Trophoblast cell (in vitro differentiated cells and primary cell): ENCODE results near the gene SPCS3.
A peak's percentile ranks its signal among the peaks of the same experiment; 100 is the strongest.

Experiments
- DNase-seq, 2 donors: peaks; one replicate each; pipeline ENCODE4 v3.0.0-alpha.2; 2016
- H2AFZ ChIP-seq: 2 replicates; pipeline ENCODE4 v1.6.1; 2013; ENCODE audit warnings: low read length, moderate library complexity, mild to moderate bottlenecking; ENCODE audit not compliant: insufficient read depth, poor library complexity
- H2AK5ac ChIP-seq: 2 replicates; pipeline ENCODE4 v1.6.1; 2013; ENCODE audit warnings: mild to moderate bottlenecking, low read length
- H2BK120ac ChIP-seq: 2 replicates; pipeline ENCODE4 v1.6.1; 2013; ENCODE audit warnings: low read length, mild to moderate bottlenecking, moderate library complexity; ENCODE audit not compliant: insufficient read depth, poor library complexity
- H2BK12ac ChIP-seq: 2 replicates; pipeline ENCODE4 v1.6.1; 2013; ENCODE audit warnings: mild to moderate bottlenecking, low read length, moderate library complexity
- H2BK5ac ChIP-seq: 2 replicates; pipeline ENCODE4 v1.6.1; 2013; ENCODE audit warnings: low read length, low read depth, moderate library complexity, mild to moderate bottlenecking; ENCODE audit not compliant: poor library complexity
- H3K14ac ChIP-seq: 2 replicates; pipeline ENCODE4 v1.6.1; 2013; ENCODE audit warnings: mild to moderate bottlenecking, low read length
- H3K18ac ChIP-seq: 2 replicates; pipeline ENCODE4 v1.6.1; 2013; ENCODE audit warnings: mild to moderate bottlenecking, low read length
- H3K23ac ChIP-seq: 2 replicates; pipeline ENCODE4 v1.6.1; 2013; ENCODE audit warnings: low read length
- H3K27ac ChIP-seq: 2 replicates; pipeline ENCODE4 v1.5.1; 2013; ENCODE audit warnings: low read depth, mild to moderate bottlenecking, inconsistent platforms, low read length, moderate library complexity
- H3K27me3 ChIP-seq: 2 replicates; pipeline ENCODE4 v1.6.1; 2013; ENCODE audit warnings: inconsistent platforms, mild to moderate bottlenecking, low read length, moderate library complexity; ENCODE audit not compliant: insufficient read depth
- H3K36me3 ChIP-seq, 2 experiments: 1 replicate in 1 of 2; 2 replicates in 1 of 2; pipeline ENCODE4 v1.6.1; 2013; ENCODE audit warnings: low read length in 2 of 2, mild to moderate bottlenecking in 2 of 2, moderate library complexity in 1 of 2; ENCODE audit not compliant: insufficient read depth in 2 of 2, control insufficient read depth in 1 of 2
- H3K4ac ChIP-seq: 2 replicates; pipeline ENCODE4 v1.6.1; 2013; ENCODE audit warnings: low read depth, mild to moderate bottlenecking, low read length, moderate library complexity
- H3K4me1 ChIP-seq, 2 experiments: 1 replicate in 1 of 2; 2 replicates in 1 of 2; pipeline ENCODE4 v1.6.1; 2013; ENCODE audit warnings: low read length in 2 of 2, mild to moderate bottlenecking in 2 of 2, moderate library complexity in 1 of 2; ENCODE audit not compliant: insufficient read depth in 2 of 2, control insufficient read depth in 1 of 2
- H3K4me2 ChIP-seq: 2 replicates; pipeline ENCODE4 v1.6.1; 2013; ENCODE audit warnings: inconsistent platforms, mild to moderate bottlenecking, low read length, moderate library complexity
- H3K4me3 ChIP-seq: 2 replicates; pipeline ENCODE4 v1.5.1; 2013; ENCODE audit warnings: mild to moderate bottlenecking, low read depth, low read length, inconsistent platforms
- H3K79me1 ChIP-seq: one replicate; pipeline ENCODE4 v1.6.1; 2013; ENCODE audit warnings: low read length
- H3K79me2 ChIP-seq: 2 replicates; pipeline ENCODE4 v1.6.1; 2013; ENCODE audit warnings: low read length, mild to moderate bottlenecking; ENCODE audit not compliant: control insufficient read depth, insufficient read depth, poor library complexity
- H3K9ac ChIP-seq: 2 replicates; pipeline ENCODE4 v1.6.1; 2013; ENCODE audit warnings: mild to moderate bottlenecking, low read length
- H3K9me3 ChIP-seq: 2 replicates; pipeline ENCODE4 v1.6.1; 2013; ENCODE audit warnings: low read depth, mild to moderate bottlenecking, control low read depth, inconsistent platforms, low read length; ENCODE audit not compliant: insufficient read depth
- H4K12ac ChIP-seq: 2 replicates; pipeline ENCODE4 v1.6.1; 2013; ENCODE audit warnings: low read depth, mild to moderate bottlenecking, low read length, moderate library complexity
- H4K8ac ChIP-seq: 2 replicates; pipeline ENCODE4 v1.6.1; 2013; ENCODE audit warnings: low read depth, mild to moderate bottlenecking, low read length, moderate library complexity
- H4K91ac ChIP-seq: one replicate; pipeline ENCODE4 v1.6.1; 2013; ENCODE audit warnings: low read depth, mild to moderate bottlenecking, low read length, moderate library complexity
- WGBS: extraction: QIAGEN DNeasy Blood & Tissue Kit; methylation state at CpG from one replicate; pipeline ENCODE4 v1.1.7; 2013; ENCODE audit warnings: missing lambda C conversion rate; ENCODE audit not compliant: insufficient read length, insufficient coverage; ENCODE audit errors: extremely low coverage; 5-methylcytosine and 5-hydroxymethylcytosine counted together

SPCS3 gene

GRCh38 chr4:176308441-176308840, 11.3 kb upstream of the SPCS3 start:
- no peak overlapping the region for H3K9ac ChIP-seq
- H2AK5ac ChIP-seq = no peak overlapping the region
- no peak overlapping the region for H2BK12ac ChIP-seq
- no peak for DNase-seq
- no peak overlapping the region for H4K8ac ChIP-seq
- no CpG with 5 or more reads among the region's 3 CpGs for WGBS
- no peaks in the 10 kb centered on the region for H3K27me3 ChIP-seq
- H4K12ac ChIP-seq = no peak overlapping the region
- no peak overlapping the region for H3K27ac ChIP-seq
- no peaks in the 10 kb centered on the region for H3K9me3 ChIP-seq
- no peaks in the 10 kb centered on the region for H3K79me1 ChIP-seq
- no peak overlapping the region for H3K18ac ChIP-seq
- H2BK120ac ChIP-seq = no peak overlapping the region
- H3K36me3 ChIP-seq = no peaks in the 10 kb centered on the region
- no peak overlapping the region for H3K4ac ChIP-seq
- H3K14ac ChIP-seq = no peak overlapping the region
- peaks cover 0 to 3% of the 10 kb centered on the region in 2 experiments for H3K4me1 ChIP-seq
- no peak overlapping the region for H3K23ac ChIP-seq
- no peak overlapping the region for H2BK5ac ChIP-seq
- H3K4me3 ChIP-seq = no peak overlapping the region
- no peaks in the 10 kb centered on the region for H3K79me2 ChIP-seq
- no peak overlapping the region for H2AFZ ChIP-seq
- H4K91ac ChIP-seq = no peak overlapping the region
- no peak overlapping the region for H3K4me2 ChIP-seq

- Histone ChIP-seq H2BK120ac (no peak overlapping the region), H3K9me3 (no peaks in the 10 kb centered on the region), H3K4ac (no peak overlapping the region), H3K14ac (no peak overlapping the region), H4K8ac (no peak overlapping the region), H2BK5ac (no peak overlapping the region), H3K27ac (no peak overlapping the region), H4K91ac (no peak overlapping the region), H3K27me3 (no peaks in the 10 kb centered on the region), H3K36me3 (no peaks in the 10 kb centered on the region), H3K9ac (no peak overlapping the region), H3K79me2 (no peaks in the 10 kb centered on the region), H3K4me1 (no peaks in the 10 kb centered on the region), H3K23ac (no peak overlapping the region), H2AFZ (no peak overlapping the region), H3K18ac (no peak overlapping the region), H4K12ac (no peak overlapping the region), H3K4me3 (no peak overlapping the region), H3K4me2 (no peak overlapping the region), H2BK12ac (no peak overlapping the region), H3K79me1 (no peaks in the 10 kb centered on the region), H2AK5ac (no peak overlapping the region)
- WGBS = no CpG with 5 or more reads among the region's 2 CpGs
- DNase-seq = no peak
Measured at GRCh38 chr4:176309046-176309445, 10.7 kb upstream of the SPCS3 start.

- Histone ChIP-seq H3K79me2 (no peaks in the 10 kb centered on the region), H3K4me2 (no peak overlapping the region), H3K27ac (no peak overlapping the region), H3K9me3 (no peaks in the 10 kb centered on the region), H3K79me1 (no peaks in the 10 kb centered on the region), H3K36me3 (no peaks in the 10 kb centered on the region), H4K91ac (no peak overlapping the region), H2BK5ac (no peak overlapping the region), H3K18ac (no peak overlapping the region), H3K14ac (no peak overlapping the region), H3K4ac (no peak overlapping the region), H3K4me1 (no peaks in the 10 kb centered on the region), H3K27me3 (no peaks in the 10 kb centered on the region), H4K8ac (no peak overlapping the region), H3K4me3 (no peak overlapping the region), H3K23ac (no peak overlapping the region), H2AK5ac (no peak overlapping the region), H2BK12ac (no peak overlapping the region), H2BK120ac (no peak overlapping the region), H2AFZ (no peak overlapping the region), H4K12ac (no peak overlapping the region), H3K9ac (no peak overlapping the region)
- peak in 1 of 2 donors; percentile 44 for DNase-seq
Measured at GRCh38 chr4:176309772-176310171, 10.0 kb upstream of the SPCS3 start.

GRCh38 chr4:176313596-176314336, 6.0 kb upstream of the SPCS3 start:
- Histone ChIP-seq H2AFZ (no peak overlapping the region), H4K8ac (no peak overlapping the region), H2BK5ac (no peak overlapping the region), H4K91ac (no peak overlapping the region), H3K18ac (no peak overlapping the region), H2BK12ac (no peak overlapping the region), H3K9ac (no peak overlapping the region), H2AK5ac (no peak overlapping the region), H3K79me1 (no peaks in the 10 kb centered on the region), H3K27ac (no peak overlapping the region), H3K23ac (no peak overlapping the region), H3K9me3 (no peaks in the 10 kb centered on the region), H2BK120ac (no peak overlapping the region), H3K79me2 (no peaks in the 10 kb centered on the region), H3K14ac (no peak overlapping the region), H3K4me1 (no peaks in the 10 kb centered on the region), H4K12ac (no peak overlapping the region), H3K4ac (no peak overlapping the region), H3K36me3 (no peaks in the 10 kb centered on the region), H3K4me2 (no peak overlapping the region), H3K27me3 (no peaks in the 10 kb centered on the region), H3K4me3 (no peak overlapping the region)
- no CpG with 5 or more reads among the region's 7 CpGs for WGBS
- DNase-seq = no peak
